Astrocyte of the spinal cord (primary cell): ENCODE data around the gene TLCD5.

Experiments used
- DNase-seq: peaks from one replicate; pipeline ENCODE4 v3.0.0; 2011; ENCODE audit warnings: low read depth, low spot score
- H3K4me3 ChIP-seq: 2 replicates; pipeline ENCODE4 v1.5.1; 2011; ENCODE audit warnings: low read depth, mild to moderate bottlenecking, low read length, moderate library complexity
- in situ Hi-C: cut with HindIII; loops from 2 replicates; pipeline ENCODE4 v1.10.0; 2017; ENCODE audit warnings: low sequenced_read_pairs
- TF ChIP-seq, protein P1 (sequence below): IDR thresholded peaks from 2 replicates; pipeline ENCODE4 v1.5.1; 2012; ENCODE audit warnings: low read depth, mild to moderate bottlenecking, low read length, inconsistent platforms

The TLCD5 gene

DNA sequence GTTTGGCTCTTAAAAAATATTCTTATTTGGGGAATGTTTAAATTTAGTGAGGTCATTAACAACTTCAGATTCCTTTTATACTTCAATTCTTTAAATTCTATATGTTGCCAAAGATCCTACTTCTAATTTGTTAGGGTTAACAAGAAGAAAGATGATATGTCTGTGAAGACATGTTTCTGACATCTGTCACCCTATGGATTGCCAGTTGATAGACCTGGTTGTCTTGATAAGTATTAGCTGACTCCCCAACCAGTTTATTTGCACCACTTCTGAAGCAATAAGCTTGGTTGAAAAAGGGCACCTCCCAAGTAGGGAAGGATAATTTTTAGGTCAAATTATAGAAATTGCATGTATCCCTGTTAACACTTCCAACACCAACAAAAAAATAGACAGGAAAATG, 40.4 kb downstream of the TLCD5 start:
- TF ChIP-seq, protein P1, sequence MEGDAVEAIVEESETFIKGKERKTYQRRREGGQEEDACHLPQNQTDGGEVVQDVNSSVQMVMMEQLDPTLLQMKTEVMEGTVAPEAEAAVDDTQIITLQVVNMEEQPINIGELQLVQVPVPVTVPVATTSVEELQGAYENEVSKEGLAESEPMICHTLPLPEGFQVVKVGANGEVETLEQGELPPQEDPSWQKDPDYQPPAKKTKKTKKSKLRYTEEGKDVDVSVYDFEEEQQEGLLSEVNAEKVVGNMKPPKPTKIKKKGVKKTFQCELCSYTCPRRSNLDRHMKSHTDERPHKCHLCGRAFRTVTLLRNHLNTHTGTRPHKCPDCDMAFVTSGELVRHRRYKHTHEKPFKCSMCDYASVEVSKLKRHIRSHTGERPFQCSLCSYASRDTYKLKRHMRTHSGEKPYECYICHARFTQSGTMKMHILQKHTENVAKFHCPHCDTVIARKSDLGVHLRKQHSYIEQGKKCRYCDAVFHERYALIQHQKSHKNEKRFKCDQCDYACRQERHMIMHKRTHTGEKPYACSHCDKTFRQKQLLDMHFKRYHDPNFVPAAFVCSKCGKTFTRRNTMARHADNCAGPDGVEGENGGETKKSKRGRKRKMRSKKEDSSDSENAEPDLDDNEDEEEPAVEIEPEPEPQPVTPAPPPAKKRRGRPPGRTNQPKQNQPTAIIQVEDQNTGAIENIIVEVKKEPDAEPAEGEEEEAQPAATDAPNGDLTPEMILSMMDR: no peak
- in situ Hi-C loops: no loop called here
- no peak for DNase-seq
- H3K4me3 ChIP-seq: no peak overlapping the region

DNA sequence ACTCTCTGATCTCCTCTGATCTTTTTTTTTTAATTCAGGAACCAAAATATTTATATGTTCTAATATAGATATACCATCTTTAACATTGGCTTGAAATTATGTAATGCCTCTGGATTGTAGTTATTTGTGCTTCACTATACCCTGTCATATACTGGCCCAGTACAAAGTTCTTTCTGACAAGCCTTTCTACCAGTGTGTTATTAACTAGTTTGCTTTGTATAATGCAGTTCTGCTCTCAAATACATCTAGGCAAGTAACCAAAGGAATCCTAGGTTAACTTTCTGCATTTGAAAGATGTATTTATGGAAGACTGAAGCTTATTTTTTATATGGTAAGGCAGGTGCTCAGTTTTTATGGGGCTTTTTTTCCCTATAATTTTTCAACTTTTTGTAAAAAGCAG, 47.2 kb downstream of the TLCD5 start:
- DNase-seq: no peak
- no peak overlapping the region for H3K4me3 ChIP-seq
- TF ChIP-seq, protein P1: no peak
- in situ Hi-C loops: no loop called here

DNA sequence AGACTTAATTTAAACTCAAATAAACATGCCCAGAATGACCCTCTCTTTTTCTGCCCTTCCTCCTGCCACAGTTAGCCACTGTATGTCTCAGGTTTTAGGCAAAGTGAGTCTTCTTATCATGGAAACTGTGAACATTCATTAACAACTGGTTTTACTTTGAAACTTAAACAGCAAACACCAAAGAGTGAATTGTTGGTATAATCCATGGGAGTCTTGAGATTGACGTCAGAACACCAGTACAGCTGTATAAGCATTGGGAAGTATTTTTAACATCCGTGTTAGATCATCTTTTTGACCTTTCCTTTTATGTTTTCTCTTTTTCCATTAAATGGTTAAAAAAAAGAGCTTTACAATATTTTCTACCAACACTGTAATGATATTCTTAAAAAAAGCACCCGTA, 50.0 kb downstream of the TLCD5 start:
- in situ Hi-C loops: no loop called here
- no peak overlapping the region for H3K4me3 ChIP-seq
- peak; percentile 83 for DNase-seq
- TF ChIP-seq, protein P1: no peak

DNA sequence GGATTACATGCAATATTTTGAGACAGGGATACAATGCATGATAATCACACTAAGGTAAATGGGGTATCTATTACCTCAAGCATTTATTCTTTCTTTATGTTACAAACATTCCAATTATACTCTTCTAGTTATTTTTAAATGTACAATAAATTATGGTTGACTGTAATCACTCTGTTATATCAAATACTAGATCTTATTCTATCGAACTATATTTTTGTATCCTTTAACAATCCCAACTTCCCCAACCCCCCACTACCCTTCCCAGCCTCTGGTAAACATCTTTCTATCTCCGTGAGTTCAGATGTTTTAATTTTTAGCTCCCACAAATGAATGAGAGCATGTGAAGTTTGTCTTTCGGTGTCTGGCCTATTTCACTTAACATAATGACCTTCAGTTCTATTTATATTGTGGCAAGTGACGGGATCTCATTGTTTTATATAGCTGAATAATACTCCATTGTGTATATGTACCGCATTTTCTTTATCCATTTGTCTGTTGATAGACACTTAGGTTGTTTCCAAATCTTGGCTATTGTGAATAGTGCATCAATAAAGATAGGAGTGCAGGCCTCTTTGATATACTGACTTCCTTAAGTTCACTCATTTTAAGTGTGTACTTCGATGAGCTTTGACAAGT, 51.6 kb downstream of the TLCD5 start:
- TF ChIP-seq, protein P1: no peak
- no peak overlapping the region for H3K4me3 ChIP-seq
- in situ Hi-C loops: no loop called here
- DNase-seq: no peak

DNA sequence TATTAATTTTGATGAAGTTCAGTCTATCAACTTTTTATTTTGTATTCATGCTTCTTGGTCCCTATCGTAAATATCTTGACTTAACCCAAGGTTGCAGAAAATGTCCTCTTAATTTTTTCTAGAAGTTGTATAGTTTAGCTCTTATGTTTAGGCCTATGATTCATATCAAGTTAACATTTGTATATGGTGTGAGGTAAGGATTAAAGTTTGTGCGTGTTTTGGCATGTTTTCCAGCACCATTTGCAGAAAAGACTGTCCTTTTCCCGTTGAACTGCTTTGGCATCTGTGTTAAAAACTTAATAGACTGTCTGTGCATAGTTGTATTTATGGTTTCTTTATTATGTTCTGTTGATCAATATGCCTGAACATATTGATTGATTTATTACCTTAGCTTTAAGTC, 53.4 kb downstream of the TLCD5 start:
- TF ChIP-seq, protein P1: no peak
- in situ Hi-C loops: no loop called here
- no peak overlapping the region for H3K4me3 ChIP-seq
- no peak for DNase-seq

DNA sequence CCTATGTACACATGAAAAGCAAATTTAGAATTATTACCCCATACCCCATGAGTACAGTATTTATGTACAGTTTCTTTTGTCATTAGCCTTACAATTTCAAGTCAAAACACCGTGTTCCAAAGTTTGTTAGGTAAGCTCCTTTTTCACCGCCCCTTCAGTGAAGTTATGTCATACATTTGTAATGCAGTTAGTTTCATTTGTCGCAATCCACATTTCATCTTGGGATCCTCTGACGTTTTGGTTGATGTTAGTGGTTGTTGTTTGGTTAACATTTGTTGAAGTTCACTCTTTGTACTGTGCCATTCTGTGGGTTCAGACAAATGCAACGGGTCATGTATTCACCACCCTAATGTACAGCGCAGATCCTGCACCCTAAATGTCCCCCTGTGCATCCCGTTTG, 56.3 kb downstream of the TLCD5 start:
- H3K4me3 ChIP-seq: no peak overlapping the region
- in situ Hi-C loops: no loop called here
- no peak for DNase-seq
- TF ChIP-seq, protein P1: no peak
